ENCODE data around the gene CPA2.
"Not testable (repeated sequence)": the region's sequence is repeated elsewhere in the genome, so short reads cannot be mapped to it uniquely, and the experiment has no call there.

The CPA2 gene

GRCh38 chr7:130266258-130266960, at the start of gene CPA2:
Gene CPA2 (plus strand): TSS chr7:130266863. CDS start chr7:130266882, 19 bp downstream.
- DNase-seq (ENCODE audit: low read depth) = no peak
- TF ChIP-seq, protein P1, sequence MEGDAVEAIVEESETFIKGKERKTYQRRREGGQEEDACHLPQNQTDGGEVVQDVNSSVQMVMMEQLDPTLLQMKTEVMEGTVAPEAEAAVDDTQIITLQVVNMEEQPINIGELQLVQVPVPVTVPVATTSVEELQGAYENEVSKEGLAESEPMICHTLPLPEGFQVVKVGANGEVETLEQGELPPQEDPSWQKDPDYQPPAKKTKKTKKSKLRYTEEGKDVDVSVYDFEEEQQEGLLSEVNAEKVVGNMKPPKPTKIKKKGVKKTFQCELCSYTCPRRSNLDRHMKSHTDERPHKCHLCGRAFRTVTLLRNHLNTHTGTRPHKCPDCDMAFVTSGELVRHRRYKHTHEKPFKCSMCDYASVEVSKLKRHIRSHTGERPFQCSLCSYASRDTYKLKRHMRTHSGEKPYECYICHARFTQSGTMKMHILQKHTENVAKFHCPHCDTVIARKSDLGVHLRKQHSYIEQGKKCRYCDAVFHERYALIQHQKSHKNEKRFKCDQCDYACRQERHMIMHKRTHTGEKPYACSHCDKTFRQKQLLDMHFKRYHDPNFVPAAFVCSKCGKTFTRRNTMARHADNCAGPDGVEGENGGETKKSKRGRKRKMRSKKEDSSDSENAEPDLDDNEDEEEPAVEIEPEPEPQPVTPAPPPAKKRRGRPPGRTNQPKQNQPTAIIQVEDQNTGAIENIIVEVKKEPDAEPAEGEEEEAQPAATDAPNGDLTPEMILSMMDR (conservative IDR thresholded peaks at IDR 0.05; ENCODE audit: low read depth, low read length) = no peak
- H3K4me3 ChIP-seq (ENCODE audit: low read depth, low read length) = no peak within 1 kb of the TSS

DNA sequence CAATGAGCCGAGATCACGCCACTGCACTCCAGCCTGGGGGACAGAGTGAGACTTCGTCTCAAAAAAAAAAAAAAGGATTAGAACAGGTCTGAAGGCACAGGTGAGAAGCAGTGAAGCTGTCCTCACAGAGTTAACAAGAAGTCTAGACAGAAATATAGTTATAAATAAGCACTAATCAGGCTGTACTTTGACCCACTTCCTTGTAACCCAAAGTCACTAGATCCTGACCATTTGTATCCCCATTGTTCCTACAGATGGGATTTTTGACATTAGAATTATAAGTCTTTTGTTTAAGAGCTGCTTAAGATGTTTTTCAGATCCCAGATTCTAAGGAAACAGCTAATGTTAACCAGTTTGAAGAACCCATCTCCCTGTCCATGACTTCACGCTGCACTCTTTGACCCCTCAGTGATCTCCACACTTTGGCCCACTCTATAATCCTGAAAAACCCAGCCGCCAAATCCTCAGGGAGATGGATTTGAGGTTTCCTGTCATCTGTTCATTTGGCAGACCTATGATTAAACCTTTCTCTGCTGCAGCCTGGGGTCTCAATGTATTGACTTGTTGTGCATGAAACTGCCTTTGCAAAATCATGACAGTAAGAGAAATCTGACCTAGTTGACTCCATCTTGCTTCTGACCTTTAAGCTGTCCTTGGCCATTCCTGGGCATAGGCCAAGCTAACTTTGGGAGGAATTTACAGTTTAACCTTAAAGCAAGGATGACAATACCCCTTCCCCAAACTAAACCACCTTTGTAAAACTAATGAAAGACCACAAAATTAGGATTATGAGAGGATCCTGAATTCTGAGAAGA, 47.6 kb upstream of the CPA2 start:
- no peak for DNase-seq (ENCODE audit: low read depth)
- TF ChIP-seq, protein P1 (conservative IDR thresholded peaks at IDR 0.05; ENCODE audit: low read depth, low read length) = no peak
- no peak overlapping the region for H3K4me3 ChIP-seq (ENCODE audit: low read depth, low read length)

DNA sequence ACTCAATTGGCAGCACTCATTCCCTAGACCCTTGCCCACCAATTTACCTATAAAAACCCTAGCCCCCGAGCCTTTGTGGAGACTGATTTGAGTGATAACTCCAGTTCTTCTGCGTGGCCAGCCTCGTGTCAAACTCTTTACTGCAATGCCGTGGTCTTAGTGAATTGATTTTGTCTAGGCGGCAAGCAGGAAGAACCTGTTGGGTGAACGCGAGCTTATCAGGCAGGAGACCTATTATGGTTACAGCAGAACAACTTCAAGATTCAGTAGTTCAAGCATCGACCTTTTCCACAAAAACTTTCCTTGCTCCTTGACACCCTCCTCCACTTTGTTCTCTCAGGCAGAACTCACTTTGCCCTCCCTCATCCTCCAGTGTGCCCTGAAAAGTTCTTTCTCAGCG, 46.8 kb upstream of the CPA2 start:
- TF ChIP-seq, protein P1 (conservative IDR thresholded peaks at IDR 0.05; ENCODE audit: low read depth, low read length) = no peak
- no peak overlapping the region for H3K4me3 ChIP-seq (ENCODE audit: low read depth, low read length)
- DNase-seq (ENCODE audit: low read depth) = no peak

GRCh38 chr7:130221746-130222145, 44.9 kb upstream of the CPA2 start:
- H3K4me3 ChIP-seq (ENCODE audit: low read depth, low read length) = no peak overlapping the region
- no peak for DNase-seq (ENCODE audit: low read depth)
- TF ChIP-seq, protein P1 (conservative IDR thresholded peaks at IDR 0.05; ENCODE audit: low read depth, low read length) = no peak

DNA sequence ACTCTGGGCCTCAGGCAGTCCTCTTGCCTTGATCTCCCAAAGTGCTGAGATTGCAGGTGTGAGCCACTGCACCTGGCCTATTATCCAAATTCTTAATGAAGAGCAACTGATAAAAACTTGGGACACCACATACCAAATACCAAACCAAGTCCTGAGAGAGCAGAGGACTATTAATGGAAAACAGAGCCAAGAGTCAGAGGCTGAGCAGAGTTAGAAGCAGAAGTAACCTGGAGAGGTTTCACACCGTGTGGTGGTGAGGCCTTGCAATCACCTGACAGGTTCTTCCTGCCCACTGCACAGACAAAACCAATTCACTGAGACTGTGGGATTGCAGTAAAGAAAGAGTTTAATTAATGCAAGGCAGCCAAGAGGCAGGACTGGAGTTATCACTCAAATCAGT, 43.0 kb upstream of the CPA2 start:
- no peak for DNase-seq (ENCODE audit: low read depth)
- no peak overlapping the region for H3K4me3 ChIP-seq (ENCODE audit: low read depth, low read length)
- TF ChIP-seq, protein P1 (conservative IDR thresholded peaks at IDR 0.05; ENCODE audit: low read depth, low read length) = no peak

- TF ChIP-seq, protein P1 (conservative IDR thresholded peaks at IDR 0.05; ENCODE audit: low read depth, low read length) = no peak
- DNase-seq (ENCODE audit: low read depth) = no peak
- no peak overlapping the region for H3K4me3 ChIP-seq (ENCODE audit: low read depth, low read length)
Observed at GRCh38 chr7:130224210-130224609, 42.5 kb upstream of the CPA2 start.

DNA sequence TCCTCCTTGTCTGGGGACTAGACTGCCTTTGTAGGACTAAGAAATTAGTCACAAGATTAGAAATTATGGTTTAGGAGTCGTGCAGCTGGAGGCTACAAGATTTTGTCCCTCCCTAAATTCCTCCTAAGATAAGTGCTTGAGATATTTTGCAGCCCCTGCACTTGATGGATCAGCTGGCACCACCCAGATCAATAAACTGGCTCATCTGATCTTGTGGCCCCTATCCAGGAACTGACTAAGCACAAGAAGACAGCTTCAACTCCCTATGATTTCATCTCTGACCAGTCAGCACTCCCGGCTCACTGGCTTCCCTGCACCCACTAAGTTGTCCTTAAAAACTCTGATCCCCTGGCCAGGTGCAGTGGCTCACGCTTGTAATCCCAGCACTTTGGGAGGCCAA, 41.7 kb upstream of the CPA2 start:
- not testable (repeated sequence) for H3K4me3 ChIP-seq (ENCODE audit: low read depth, low read length)
- peak; percentile 57 for DNase-seq (ENCODE audit: low read depth)
